ENCODE measurements around the gene RAB5B. TPM values are rescaled to one million over a fixed set of nuclear protein-coding genes. Genes with fewer than 3 reads are reported as not detected.
"Not testable (repeated sequence)": the region's sequence is repeated elsewhere in the genome, so short reads cannot be mapped to it uniquely, and the experiment has no call there.

RAB5B gene
- total and polyA plus RNA-seq, 2 donors (not counting 3 experiments of a cell fraction or from before 2014, with no cell fraction given) = 103 to 105 TPM

- BruUV-seq (replicated peaks) = no TSS peak
- H2AFZ ChIP-seq (ENCODE audit: low read depth, low read length) = no peak overlapping the region
- dilution Hi-C loops (cut with MboI; ENCODE audit: extremely low pct_ligation_motif_present, low sequenced_read_pairs) = no loop called here
- no peak overlapping the region for H3K4me2 ChIP-seq (ENCODE audit: insufficient read depth, low read length)
- H3K79me2 ChIP-seq (ENCODE audit: control insufficient read depth, insufficient read depth, low read length) = peaks cover 56% of the 10 kb centered on the region
- H3K9me3 ChIP-seq (replicated peaks; ENCODE audit: control insufficient read depth, insufficient read depth, low read length) = no peaks in the 10 kb centered on the region
- H4K20me1 ChIP-seq (replicated peaks; ENCODE audit: control insufficient read depth, extremely low read depth, insufficient read depth, low read length) = no peaks in the 10 kb centered on the region
- H3K4me1 ChIP-seq (ENCODE audit: control insufficient read depth, extremely low read depth, insufficient read depth, low read length) = peaks cover 16% of the 10 kb centered on the region
- DNase-seq (ENCODE audit: low read depth, low spot score) = no peak
- no peak for FAIRE-seq
- H3K27ac ChIP-seq (ENCODE audit: insufficient read depth, low read depth, low read length) = no peak overlapping the region
- TF ChIP-seq CTCF (IDR thresholded peaks at IDR 0.05; ENCODE audit: extremely low read depth in 1 of 2, insufficient read depth in 1 of 2, low read depth in 1 of 2, low read length in 2 of 2) = no peak
- TF ChIP-seq POLR2AphosphoS5 (IDR thresholded peaks at IDR 0.05; ENCODE audit: insufficient read depth, low read depth, low read length) = no peak
- no peak for TF ChIP-seq FOS (IDR thresholded peaks at IDR 0.05; ENCODE audit: borderline replicate concordance, insufficient read depth, low read length)
- TF ChIP-seq POLR2A (IDR thresholded peaks at IDR 0.05; ENCODE audit: low read depth, low read length) = no peak
- no peak for TF ChIP-seq MYC (IDR thresholded peaks at IDR 0.05; ENCODE audit: low read depth, low read length)
- TF ChIP-seq EZH2 (IDR thresholded peaks at IDR 0.05; ENCODE audit: borderline replicate concordance, low read depth, low read length, severe bottlenecking) = no peak
- TF ChIP-seq GATA2 (IDR thresholded peaks at IDR 0.05; ENCODE audit: insufficient read depth, insufficient read length, low read depth, low read length) = no peak
- H3K9me1 ChIP-seq (replicated peaks; ENCODE audit: control insufficient read depth, extremely low read depth, insufficient read depth, low read length) = no peaks in the 10 kb centered on the region
- ChIA-PET POLR2A (no interaction called here), CTCF (interaction anchor here (1.2 kb wide), 2 partner anchors 17 to 51 kb away, joined by 3 read pairs; no protein-coding TSS in a partner anchor)
- H3K27me3 ChIP-seq (ENCODE audit: control insufficient read depth in 2 of 2, insufficient read depth in 2 of 2, low read length in 2 of 2) = no peaks in the 10 kb centered on the region
- peaks cover 4 to 5% of the 10 kb centered on the region in 2 experiments for H3K36me3 ChIP-seq (ENCODE audit: control insufficient read depth in 2 of 2, extremely low read depth in 1 of 2, insufficient read depth in 2 of 2, low read length in 2 of 2)
- intact Hi-C loops (cut with micrococcal nuclease) = no loop called here
- H3K4me3 ChIP-seq (replicated peaks in 1 of 3; ENCODE audit: insufficient read depth in 1 of 3, low read depth in 1 of 3, low read length in 3 of 3) = no peak overlapping the region
- H3K9ac ChIP-seq (replicated peaks; ENCODE audit: extremely low read depth, insufficient read depth, low read length) = no peak overlapping the region
These were observed 5.2 kb downstream of the RAB5B start for GRCh38 chr12:55979069-55979468.

- H3K9me1 ChIP-seq (replicated peaks; ENCODE audit: control insufficient read depth, extremely low read depth, insufficient read depth, low read length); H2AFZ ChIP-seq (ENCODE audit: low read depth, low read length); H3K27ac ChIP-seq (ENCODE audit: insufficient read depth, low read depth, low read length); H3K4me2 ChIP-seq (ENCODE audit: insufficient read depth, low read length); BruUV-seq (replicated peaks); intact Hi-C loops (cut with micrococcal nuclease); H3K27me3 ChIP-seq (ENCODE audit: control insufficient read depth in 2 of 2, insufficient read depth in 2 of 2, low read length in 2 of 2); DNase-seq (ENCODE audit: low read depth, low spot score); H3K4me3 ChIP-seq (replicated peaks in 1 of 3; ENCODE audit: insufficient read depth in 1 of 3, low read depth in 1 of 3, low read length in 3 of 3); H4K20me1 ChIP-seq (replicated peaks; ENCODE audit: control insufficient read depth, extremely low read depth, insufficient read depth, low read length); H3K9ac ChIP-seq (replicated peaks; ENCODE audit: extremely low read depth, insufficient read depth, low read length); H3K9me3 ChIP-seq (replicated peaks; ENCODE audit: control insufficient read depth, insufficient read depth, low read length); FAIRE-seq; H3K4me1 ChIP-seq (ENCODE audit: control insufficient read depth, extremely low read depth, insufficient read depth, low read length): not testable (repeated sequence)
- ChIA-PET POLR2A (interaction anchor here (3.4 kb wide), 1 partner anchor 8 kb away, joined by 18 read pairs; the partner anchor contains the start of gene RAB5B), CTCF (interaction anchor here (1.2 to 2.2 kb wide), 3 partner anchors 14 to 48 kb away, joined by 3 to 7 read pairs (median 3); no protein-coding TSS in a partner anchor)
- Histone ChIP-seq H3K79me2 (ENCODE audit: control insufficient read depth, insufficient read depth, low read length) (peaks cover 31% of the 10 kb centered on the region), H3K36me3 (ENCODE audit: control insufficient read depth in 2 of 2, extremely low read depth in 1 of 2, insufficient read depth in 2 of 2, low read length in 2 of 2) (peaks cover 8 to 10% of the 10 kb centered on the region in 2 experiments)
- dilution Hi-C loops (cut with MboI; ENCODE audit: extremely low pct_ligation_motif_present, low sequenced_read_pairs) = loop anchor here (10.0 kb wide), 1 partner anchor 227 kb away; no protein-coding TSS in a partner anchor
These were observed 8.0 kb downstream of the RAB5B start for GRCh38 chr12:55981882-55982281.

Measured in endothelial cell of umbilical vein (primary cell).